ENCODE data around the gene SLC16A10.
"Not testable (repeated sequence)": the region's sequence is repeated elsewhere in the genome, so short reads cannot be mapped to it uniquely, and the experiment has no call there.

Gene SLC16A10

GRCh38 chr6:111087106-111087835, at the start of gene SLC16A10:
SLC16A10 (plus strand) TSS chr6:111087503; CDS start chr6:111087753, 250 bp downstream.
- DNase-seq (ENCODE audit: low spot score): peak; percentile 26

- DNase-seq (ENCODE audit: low spot score): no peak
These were observed 48.6 kb upstream of the SLC16A10 start for GRCh38 chr6:111038534-111039252.

GRCh38 chr6:111041917-111042316, 45.4 kb upstream of the SLC16A10 start:
- no peak for DNase-seq (ENCODE audit: low spot score)

GRCh38 chr6:111047244-111047643, 40.1 kb upstream of the SLC16A10 start:
- DNase-seq (ENCODE audit: low spot score): no peak

- DNase-seq (ENCODE audit: low spot score): no peak
These were observed 36.9 kb upstream of the SLC16A10 start for GRCh38 chr6:111050261-111051023.

- DNase-seq (ENCODE audit: low spot score): no peak
These were observed 35.1 kb upstream of the SLC16A10 start for GRCh38 chr6:111052171-111052570.

- peak; percentile 34 for DNase-seq (ENCODE audit: low spot score)
These were observed 30.1 kb upstream of the SLC16A10 start for GRCh38 chr6:111057074-111057752.

- DNase-seq (ENCODE audit: low spot score): no peak
These were observed 25.8 kb upstream of the SLC16A10 start for GRCh38 chr6:111061508-111061907.

GRCh38 chr6:111061985-111062384, 25.3 kb upstream of the SLC16A10 start:
- DNase-seq (ENCODE audit: low spot score): not testable (repeated sequence)

GRCh38 chr6:111062860-111063259, 24.4 kb upstream of the SLC16A10 start:
- DNase-seq (ENCODE audit: low spot score): not testable (repeated sequence)

- DNase-seq (ENCODE audit: low spot score): no peak
These were observed 19.0 kb upstream of the SLC16A10 start for GRCh38 chr6:111068109-111068865.

GRCh38 chr6:111068866-111069234, 18.5 kb upstream of the SLC16A10 start:
- DNase-seq (ENCODE audit: low spot score): no peak

GRCh38 chr6:111069382-111070104, 17.8 kb upstream of the SLC16A10 start:
- no peak for DNase-seq (ENCODE audit: low spot score)

- DNase-seq (ENCODE audit: low spot score): no peak
These were observed 16.9 kb upstream of the SLC16A10 start for GRCh38 chr6:111070105-111071005.

- DNase-seq (ENCODE audit: low spot score): no peak
These were observed 14.4 kb upstream of the SLC16A10 start for GRCh38 chr6:111072801-111073360.

GRCh38 chr6:111074311-111074710, 13.0 kb upstream of the SLC16A10 start:
- DNase-seq (ENCODE audit: low spot score): no peak

GRCh38 chr6:111076024-111076695, 11.1 kb upstream of the SLC16A10 start:
- no peak for DNase-seq (ENCODE audit: low spot score)

GRCh38 chr6:111080698-111081097, 6.6 kb upstream of the SLC16A10 start:
- DNase-seq (ENCODE audit: low spot score): no peak

- DNase-seq (ENCODE audit: low spot score): no peak
These were observed 618 bp upstream of the SLC16A10 start for GRCh38 chr6:111086685-111087084.
